Glutamatergic neuron (in vitro differentiated cells): ENCODE results near the gene ATG101. TPM values are rescaled to one million over a fixed set of nuclear protein-coding genes. Genes with fewer than 3 reads are reported as not detected.
A peak's percentile ranks its signal among the peaks of the same experiment; 100 is the strongest.

Experiments
- DNase-seq: peaks from one replicate; pipeline ENCODE4 v3.0.0; 2022
- H3K27ac Mint-ChIP-seq: one replicate; pipeline ENCODE4 v1.8.0; 2020; ENCODE audit warnings: mild to moderate bottlenecking, mixed read lengths, inconsistent platforms; ENCODE audit not compliant: unreplicated experiment
- H3K27me3 Mint-ChIP-seq: one replicate; pipeline ENCODE4 v1.8.0; 2020; ENCODE audit warnings: mild to moderate bottlenecking, moderate library complexity, mixed read lengths, inconsistent platforms; ENCODE audit not compliant: unreplicated experiment
- H3K36me3 Mint-ChIP-seq: one replicate; pipeline ENCODE4 v1.8.0; 2020; ENCODE audit warnings: mild to moderate bottlenecking, mixed read lengths, inconsistent platforms; ENCODE audit not compliant: unreplicated experiment
- H3K4me1 Mint-ChIP-seq: one replicate; pipeline ENCODE4 v1.8.0; 2020; ENCODE audit warnings: mild to moderate bottlenecking, low read depth, mixed read lengths, inconsistent platforms; ENCODE audit not compliant: unreplicated experiment
- H3K4me3 Mint-ChIP-seq: one replicate; pipeline ENCODE4 v1.8.0; 2020; ENCODE audit warnings: mild to moderate bottlenecking, mixed read lengths, inconsistent platforms; ENCODE audit not compliant: unreplicated experiment
- H3K9me3 Mint-ChIP-seq: one replicate; pipeline ENCODE4 v1.8.0; 2020; ENCODE audit warnings: mild to moderate bottlenecking, moderate library complexity, mixed read lengths, inconsistent platforms; ENCODE audit not compliant: unreplicated experiment
- total RNA-seq: library from RNA; stranded (reverse); fragmentation: NEBNext Ultra II Directional; extraction: Animal tissue kit (Norgen Biotek cat#: 25700); gene quantifications from one replicate; pipeline ENCODE4 v1.2.1, GENCODE V29; 2021; ENCODE audit not compliant: unreplicated experiment
- TF ChIP-seq, protein P1 (sequence below): fragments of 200-600 bp; sonication (generic); IDR thresholded peaks from one replicate; pipeline ENCODE4 v1.5.0; 2021; ENCODE audit not compliant: partially characterized antibody, unreplicated experiment

ATG101 gene
- total RNA-seq, 1 donor from 2014 or later: 26.2 TPM

DNA sequence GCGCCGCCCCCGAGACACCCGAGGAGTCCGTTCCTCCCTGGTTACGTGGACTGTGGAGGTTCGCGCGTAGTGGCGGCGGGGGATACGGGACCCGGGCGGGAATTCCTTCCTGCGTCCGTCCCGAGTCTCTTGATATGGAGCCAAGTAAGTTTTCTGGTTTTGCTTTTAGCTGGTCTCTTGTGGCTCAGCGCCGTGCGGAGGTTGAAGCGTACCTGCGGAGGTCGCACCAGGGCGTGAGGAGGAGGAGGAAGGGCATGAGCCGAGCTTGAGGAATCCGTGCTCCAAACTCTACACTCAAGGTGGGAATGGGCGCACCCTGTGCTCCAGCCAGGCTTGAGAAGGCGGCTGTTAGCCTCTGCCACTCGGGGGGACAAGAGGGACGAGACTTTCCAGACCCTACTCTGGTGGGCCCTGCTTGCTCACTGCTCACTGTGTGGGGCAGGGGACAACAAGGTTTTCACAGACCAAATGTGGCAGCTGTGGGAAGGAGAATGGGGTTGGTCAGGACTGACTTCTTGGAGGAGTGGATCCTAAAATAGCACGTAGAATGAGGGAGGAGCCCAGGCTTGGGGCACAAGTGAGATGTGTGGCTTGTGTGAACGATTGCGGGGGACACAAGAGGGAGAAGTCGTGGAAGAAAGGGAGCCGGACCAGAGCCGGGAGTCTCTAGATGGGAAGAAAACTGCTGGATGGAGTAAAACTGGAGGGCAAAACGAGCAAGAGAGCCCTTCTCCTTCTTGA lies 577 bp downstream of the ATG101 start:
- Mint-ChIP-seq H3K36me3 (no peaks in the 10 kb centered on the region), H3K9me3 (peaks cover 4% of the 10 kb centered on the region), H3K4me3 (peak overlapping the region; percentile 96), H3K4me1 (peaks cover 21% of the 10 kb centered on the region), H3K27ac (peak overlapping the region; percentile 73), H3K27me3 (peaks cover 4% of the 10 kb centered on the region)
- no peak for DNase-seq
- TF ChIP-seq, protein P1, sequence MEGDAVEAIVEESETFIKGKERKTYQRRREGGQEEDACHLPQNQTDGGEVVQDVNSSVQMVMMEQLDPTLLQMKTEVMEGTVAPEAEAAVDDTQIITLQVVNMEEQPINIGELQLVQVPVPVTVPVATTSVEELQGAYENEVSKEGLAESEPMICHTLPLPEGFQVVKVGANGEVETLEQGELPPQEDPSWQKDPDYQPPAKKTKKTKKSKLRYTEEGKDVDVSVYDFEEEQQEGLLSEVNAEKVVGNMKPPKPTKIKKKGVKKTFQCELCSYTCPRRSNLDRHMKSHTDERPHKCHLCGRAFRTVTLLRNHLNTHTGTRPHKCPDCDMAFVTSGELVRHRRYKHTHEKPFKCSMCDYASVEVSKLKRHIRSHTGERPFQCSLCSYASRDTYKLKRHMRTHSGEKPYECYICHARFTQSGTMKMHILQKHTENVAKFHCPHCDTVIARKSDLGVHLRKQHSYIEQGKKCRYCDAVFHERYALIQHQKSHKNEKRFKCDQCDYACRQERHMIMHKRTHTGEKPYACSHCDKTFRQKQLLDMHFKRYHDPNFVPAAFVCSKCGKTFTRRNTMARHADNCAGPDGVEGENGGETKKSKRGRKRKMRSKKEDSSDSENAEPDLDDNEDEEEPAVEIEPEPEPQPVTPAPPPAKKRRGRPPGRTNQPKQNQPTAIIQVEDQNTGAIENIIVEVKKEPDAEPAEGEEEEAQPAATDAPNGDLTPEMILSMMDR: no peak

DNA sequence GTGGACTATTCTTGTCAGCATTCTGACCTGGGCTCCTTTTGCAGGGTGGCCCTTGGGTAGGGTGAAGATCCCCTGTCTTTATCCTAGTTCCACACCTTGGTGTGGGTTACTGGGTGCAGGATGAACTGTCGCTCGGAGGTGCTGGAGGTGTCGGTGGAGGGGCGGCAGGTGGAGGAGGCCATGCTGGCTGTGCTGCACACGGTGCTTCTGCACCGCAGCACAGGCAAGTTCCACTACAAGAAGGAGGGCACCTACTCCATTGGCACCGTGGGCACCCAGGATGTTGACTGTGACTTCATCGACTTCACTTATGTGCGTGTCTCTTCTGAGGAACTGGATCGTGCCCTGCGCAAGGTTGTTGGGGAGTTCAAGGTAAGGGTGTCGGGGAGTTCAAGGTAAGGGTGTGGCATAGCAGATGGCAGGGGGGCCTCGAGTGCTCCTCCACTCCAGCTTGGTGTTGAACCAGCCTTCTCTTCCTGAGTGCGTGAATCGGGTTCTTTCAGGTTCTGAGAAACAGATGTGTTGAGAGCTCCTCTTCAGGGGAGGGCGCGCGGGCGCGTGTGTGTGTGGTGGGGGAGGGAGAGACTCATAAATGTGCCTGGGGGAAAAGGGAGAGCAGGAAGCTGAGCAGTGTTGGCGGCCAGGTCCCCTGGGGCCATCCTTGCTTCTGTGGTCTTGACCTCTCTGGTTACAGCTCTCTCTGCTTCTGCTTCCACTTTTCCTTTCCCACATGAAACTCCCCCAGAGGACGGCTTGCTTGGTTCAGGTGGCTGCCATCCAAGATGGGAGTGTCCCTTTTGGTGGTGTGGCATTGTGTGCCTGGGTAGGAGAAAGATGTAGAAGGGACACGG lies 4.0 kb downstream of the ATG101 start:
- H3K36me3 Mint-ChIP-seq: no peaks in the 10 kb centered on the region
- H3K27ac Mint-ChIP-seq: peak overlapping the region; percentile 53
- peaks cover 21% of the 10 kb centered on the region for H3K4me1 Mint-ChIP-seq

DNA sequence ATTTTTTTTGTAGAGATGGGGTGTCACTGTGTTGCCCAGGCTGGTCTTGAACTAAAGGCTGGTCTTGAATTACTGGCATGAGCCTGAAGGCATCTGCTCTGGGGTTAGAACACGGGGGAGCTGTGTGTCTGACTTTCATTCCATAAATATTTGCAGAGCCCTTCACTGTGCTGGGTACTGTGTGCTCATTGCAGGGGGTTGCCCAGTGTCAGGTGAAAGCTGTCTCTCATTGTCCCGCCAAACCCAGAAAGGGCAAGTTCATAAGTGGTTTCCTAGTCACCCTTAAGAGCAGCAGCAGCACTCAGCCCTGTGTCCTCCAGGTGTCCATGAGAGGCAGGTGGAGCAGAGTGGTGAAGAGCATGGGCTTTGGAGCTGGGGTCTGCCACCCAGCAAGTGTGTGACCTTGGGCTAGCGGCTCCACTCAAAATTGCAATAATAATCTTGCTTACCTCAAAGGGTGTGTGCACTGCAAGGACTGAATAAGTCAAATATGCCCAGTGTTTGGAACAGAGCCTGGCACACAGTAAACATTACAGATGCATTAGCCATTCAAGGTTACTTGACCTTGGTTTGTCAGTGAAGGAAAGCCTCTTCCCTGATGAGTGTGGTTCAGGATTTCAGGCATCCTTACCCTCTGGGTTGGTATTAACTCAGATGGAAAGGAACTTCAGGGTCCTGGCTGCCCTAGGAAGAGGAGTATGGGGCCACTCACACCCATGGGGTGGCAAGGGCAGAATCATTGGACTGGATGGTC lies 5.4 kb downstream of the ATG101 start:
- Mint-ChIP-seq H3K27me3 (peaks cover 2% of the 10 kb centered on the region), H3K36me3 (no peaks in the 10 kb centered on the region)
- DNase-seq: no peak

More for the DNA sequence above, 4.0 kb downstream of the ATG101 start:
- DNase-seq: peak; percentile 69
- H3K9me3 Mint-ChIP-seq: peaks cover 4% of the 10 kb centered on the region
- peak overlapping the region; percentile 74 for H3K4me3 Mint-ChIP-seq
- H3K27me3 Mint-ChIP-seq: peaks cover 2% of the 10 kb centered on the region
- TF ChIP-seq, protein P1: no peak

DNA sequence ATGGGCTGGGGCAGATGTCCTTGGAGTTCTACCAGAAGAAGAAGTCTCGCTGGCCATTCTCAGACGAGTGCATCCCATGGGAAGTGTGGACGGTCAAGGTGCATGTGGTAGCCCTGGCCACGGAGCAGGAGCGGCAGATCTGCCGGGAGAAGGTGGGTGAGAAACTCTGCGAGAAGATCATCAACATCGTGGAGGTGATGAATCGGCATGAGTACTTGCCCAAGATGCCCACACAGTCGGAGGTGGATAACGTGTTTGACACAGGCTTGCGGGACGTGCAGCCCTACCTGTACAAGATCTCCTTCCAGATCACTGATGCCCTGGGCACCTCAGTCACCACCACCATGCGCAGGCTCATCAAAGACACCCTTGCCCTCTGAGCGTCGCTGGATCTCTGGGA lies 7.0 kb downstream of the ATG101 start:
- TF ChIP-seq, protein P1: no peak
- DNase-seq: no peak
- Mint-ChIP-seq H3K27me3 (peaks cover 6% of the 10 kb centered on the region), H3K4me3 (no peak overlapping the region), H3K36me3 (no peaks in the 10 kb centered on the region), H3K9me3 (no peaks in the 10 kb centered on the region), H3K27ac (no peak overlapping the region), H3K4me1 (peaks cover 24% of the 10 kb centered on the region)

More for the DNA sequence above, 5.4 kb downstream of the ATG101 start:
- Mint-ChIP-seq H3K27ac (no peak overlapping the region), H3K4me3 (no peak overlapping the region), H3K9me3 (no peaks in the 10 kb centered on the region), H3K4me1 (peaks cover 23% of the 10 kb centered on the region)
- TF ChIP-seq, protein P1: no peak
